Stromal cell of bone marrow (primary cell): ENCODE data around the gene GPR160.

Source experiments
- DNase-seq: peaks from one replicate; pipeline ENCODE4 v3.0.0-alpha.2; 2012; ENCODE audit warnings: low read depth

The GPR160 gene

DNA sequence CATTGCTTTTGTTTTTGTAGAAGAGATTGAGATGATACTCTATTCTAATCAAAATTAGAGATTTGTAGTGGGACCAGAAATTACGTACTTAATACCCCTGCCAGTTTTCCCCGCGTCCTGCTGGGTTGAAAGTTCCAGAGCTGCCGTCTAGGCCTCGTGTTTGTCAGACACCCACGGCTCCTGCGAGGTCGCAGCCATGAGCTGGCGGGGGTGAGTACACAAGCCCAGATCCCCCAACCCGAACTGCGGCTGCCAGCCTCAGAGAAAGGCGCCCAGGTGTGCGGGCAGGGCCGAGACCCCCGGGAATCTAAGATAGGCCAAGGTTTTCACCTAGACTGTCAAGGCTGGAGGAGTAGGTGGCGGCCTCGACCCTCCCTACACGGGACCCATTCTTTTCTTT lies 26.3 kb downstream of the GPR160 start:
- DNase-seq, result no peak

DNA sequence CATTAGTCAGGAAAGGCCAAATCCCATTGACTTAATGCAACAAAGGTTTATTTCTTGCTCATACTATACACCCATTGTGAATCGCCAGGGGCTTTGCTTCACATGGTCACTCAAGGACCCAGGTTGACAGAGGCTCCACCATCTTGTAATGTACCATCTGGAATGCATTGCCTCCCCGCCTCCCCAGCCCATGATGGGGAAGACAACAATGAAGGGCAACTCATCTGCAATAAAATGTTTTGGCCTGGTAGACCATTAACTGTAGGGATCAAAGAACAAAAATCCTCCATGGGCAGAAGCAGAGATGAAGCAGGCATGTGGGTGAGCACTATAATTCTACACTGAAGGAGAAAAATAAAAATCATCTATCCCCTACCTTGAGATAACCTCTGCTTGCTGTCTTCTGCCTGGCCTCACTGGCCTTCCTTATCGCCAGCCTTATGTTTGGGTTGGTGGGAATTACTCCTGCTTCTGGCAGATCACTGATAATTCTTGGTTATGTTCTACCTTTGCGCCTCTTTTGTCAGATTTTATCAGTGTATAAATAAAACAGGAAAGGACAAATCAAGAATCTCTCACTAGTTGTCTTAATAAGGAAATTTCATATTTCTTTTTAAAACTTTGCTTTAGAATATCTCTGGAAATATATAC lies 37.8 kb downstream of the GPR160 start:
- no peak for DNase-seq

DNA sequence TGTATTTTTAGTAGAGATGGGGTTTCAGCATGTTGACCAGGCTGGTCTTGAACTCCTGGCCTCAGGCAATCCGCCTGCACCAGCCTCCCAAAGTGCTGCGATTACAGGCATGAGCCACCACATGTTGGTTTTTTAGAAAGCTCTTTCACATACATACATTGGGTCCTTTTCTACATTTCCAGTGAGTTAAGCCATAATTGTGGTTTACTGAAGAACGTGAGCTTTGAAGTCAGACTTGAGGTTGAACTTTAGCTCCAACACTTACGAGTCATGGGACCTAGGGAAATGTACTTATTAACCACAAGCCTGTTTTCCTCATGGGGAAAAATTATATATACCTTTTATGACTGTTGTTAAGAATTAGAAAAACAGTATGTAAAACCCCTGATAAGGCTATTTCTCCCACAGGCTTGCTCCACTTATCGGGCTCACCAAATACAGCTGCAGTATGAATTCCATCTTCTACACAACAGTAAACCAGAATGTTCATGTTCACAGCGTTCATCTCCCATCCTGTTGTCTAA lies 39.0 kb downstream of the GPR160 start:
- DNase-seq, result peak; percentile 18

DNA sequence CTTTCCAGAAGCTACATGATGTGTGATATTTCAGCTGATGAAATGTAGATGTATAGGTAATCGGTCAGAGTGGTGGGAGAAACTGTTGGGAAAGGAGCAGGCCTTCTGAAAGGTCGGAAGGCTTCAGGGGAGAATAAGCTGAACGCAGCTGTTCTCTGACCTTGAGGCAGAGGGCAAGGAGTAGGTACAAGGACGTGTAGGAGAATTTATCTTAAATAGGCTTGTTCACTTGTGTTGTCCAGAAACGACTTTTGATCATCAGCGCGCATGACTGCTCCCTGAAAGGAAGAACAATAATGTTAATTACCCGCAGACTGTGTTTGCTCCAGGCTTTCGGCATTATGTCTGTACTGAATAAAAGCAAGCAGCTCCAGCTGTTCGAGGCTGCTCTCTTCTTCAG lies 39.6 kb downstream of the GPR160 start:
- no peak for DNase-seq

DNA sequence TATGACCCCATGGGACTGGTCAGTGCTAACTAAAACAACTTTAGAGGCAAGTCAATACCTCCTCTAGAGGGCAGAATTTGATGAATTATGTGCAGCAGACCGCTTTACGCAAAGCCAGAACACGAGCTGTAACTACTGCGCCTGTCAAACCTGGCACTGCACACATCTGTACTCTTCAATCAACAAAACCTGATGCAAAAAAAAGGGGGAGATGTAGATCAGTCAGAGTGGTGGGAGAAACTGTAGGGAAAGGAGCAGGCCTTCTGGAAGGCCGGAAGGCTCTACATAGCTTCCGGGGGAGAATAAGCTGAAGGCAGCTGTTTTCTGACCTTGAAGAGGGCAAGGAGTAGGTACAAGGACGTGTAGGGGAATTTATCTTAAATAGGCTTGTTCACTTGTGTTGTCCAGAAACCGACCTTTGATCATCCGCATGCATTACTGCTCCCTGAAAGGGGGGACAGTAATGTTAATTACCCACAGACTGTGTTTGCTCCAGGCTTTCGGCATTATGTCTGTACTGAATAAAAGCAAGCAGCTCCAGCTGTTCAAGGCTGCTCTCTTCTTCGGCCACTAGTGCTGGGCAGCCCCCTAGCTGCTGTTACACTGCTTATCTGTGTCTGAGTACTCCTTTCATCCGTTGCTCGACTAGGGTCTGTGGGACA lies 41.0 kb downstream of the GPR160 start:
- no peak for DNase-seq

DNA sequence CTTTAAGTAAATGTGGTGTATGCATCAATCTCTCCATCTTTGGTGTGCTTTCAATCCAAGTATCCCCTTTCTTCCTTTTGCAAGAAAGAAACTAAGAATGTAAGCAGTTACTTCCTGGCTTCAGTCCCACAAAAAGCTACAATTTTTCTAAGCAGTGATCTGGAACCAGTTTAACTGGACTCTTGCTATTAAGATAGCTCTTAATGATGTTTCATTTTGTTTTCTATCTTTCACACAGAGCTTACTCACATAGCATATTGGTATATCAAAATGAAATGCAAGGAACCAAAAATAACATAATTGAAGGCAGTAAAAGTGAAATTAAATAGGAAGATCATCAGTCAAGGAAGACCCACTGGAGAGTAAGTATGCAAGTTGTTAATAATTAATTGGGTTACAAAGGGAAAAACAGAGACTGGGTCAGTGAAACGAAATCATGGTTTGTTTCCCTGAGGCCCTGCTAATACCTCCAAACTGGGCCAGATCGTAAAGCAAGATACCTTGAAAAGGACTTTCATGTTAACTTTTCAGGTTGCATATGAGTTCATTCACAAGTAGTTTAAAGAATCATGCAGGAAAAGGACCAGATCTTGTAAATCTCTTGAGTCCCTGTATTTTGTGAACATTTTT lies 41.9 kb downstream of the GPR160 start:
- DNase-seq, result no peak

DNA sequence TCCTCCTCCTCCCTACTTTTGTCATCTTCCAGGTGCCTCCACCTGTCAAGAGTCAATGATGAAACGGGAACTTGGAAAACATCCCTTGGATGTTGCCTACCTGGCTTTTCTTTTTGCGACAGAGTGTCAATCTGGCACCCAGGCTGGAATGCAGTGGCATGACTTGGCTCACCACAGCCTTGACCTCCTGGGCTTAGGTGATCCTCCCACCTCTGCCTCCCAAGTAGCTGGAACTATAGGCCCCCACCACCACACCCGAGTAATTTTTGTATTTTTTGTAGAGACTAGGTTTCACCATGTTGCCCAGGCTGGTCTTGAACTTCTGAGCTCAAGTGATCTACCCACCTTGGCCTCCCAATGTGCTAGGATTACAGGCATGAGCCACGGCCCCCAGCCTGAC lies 42.8 kb downstream of the GPR160 start:
- DNase-seq, result no peak

DNA sequence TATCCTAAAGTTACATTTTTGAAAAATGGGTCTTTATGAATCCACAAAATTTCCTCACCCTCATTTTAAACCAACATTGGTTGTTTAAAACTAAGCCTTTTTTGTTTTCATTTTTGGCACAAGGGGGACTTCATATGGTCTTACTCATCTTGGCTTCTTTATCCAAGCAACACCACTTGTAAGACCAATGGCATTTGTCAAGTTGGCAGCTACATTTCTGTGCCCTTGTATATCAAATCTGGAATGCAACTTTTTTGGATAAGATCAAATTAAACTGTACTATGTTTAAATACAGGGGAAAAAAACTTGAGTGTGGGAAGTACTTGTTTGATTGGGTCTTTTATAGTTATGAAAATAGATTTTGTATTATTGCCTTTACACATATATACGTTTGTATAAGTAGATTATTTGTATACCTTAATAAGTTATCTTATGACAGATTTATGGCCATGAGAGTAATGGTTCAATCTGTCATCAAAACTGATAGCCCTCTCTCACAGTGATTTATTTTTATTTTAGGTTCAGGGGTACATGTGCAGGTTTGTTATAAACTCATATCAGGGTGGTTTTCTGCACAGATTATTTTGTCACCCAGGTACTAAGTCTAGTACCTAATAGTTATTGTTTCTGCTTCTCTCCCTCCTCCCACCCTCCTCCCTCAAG lies 43.4 kb downstream of the GPR160 start:
- peak; percentile 33 for DNase-seq

DNA sequence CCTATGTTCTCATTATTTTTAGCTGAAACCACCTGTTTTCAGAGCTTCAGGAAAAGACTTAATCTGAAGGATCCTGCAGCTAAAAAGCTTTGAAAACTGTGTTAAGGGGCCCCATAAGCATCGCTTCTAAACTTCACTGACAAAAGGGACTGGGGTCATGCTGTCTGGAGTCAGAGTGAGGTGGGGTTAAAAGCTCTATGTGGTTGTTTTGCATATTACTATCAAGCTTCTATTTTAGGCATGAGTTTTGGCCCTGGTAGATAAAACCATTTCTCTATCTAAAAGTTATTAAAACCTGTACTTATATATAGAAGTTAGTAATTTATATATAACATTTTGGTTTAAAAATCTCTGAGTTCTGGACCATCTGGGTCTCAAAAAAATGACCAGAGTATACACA lies 45.5 kb downstream of the GPR160 start:
- DNase-seq, result no peak

DNA sequence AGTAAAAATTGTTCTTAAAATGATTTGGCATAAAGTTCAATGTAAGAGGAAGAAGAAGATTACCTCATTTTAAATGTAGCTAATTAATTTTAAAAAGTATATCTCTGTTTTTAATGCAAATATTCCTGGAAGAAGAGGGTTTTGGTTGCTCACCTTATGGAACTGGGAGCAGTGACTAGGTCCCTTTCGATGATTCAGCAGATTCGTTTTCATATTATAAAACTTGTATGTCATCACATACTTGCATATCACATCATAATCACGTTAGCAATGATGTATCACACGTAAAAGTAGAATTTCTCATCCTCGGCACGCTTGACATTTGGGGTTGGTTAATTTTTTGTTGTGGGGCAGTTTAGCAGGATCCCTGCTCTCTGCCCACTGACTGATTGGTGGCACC lies 47.6 kb downstream of the GPR160 start:
- DNase-seq, result no peak

DNA sequence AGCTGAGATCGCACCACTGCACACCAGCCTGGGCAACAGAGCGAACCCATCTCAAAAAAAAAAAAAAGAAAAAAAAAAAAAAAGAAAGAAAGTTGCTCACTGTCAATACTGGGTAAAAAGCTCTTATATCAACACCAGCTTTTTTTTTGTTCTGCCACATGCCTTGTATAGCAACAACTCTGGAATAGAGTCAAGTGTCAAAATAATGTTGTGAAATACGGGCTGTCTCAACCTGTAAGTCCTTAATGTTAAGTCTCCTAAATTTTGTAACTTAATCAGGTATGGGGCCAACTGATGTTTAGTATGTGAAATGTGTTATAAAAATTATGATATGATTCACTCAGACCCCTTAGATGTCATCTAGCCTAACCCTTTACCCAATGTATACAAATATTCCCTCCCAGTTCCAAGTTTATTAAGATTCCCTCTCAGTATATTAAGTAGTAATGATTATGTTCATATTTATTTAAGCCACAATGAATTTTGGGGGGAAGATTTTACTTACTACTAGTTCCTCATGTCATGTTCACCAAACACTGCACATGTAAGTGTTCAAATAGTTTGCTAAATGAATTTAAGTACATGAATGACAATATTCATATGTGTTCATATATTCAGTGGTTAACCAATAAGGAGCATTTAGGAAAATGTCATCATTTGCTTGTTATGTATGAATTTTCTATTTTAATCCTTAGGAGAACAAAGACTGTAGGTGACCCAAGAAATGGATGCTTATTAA lies 52.2 kb downstream of the GPR160 start:
- DNase-seq, result no peak

DNA sequence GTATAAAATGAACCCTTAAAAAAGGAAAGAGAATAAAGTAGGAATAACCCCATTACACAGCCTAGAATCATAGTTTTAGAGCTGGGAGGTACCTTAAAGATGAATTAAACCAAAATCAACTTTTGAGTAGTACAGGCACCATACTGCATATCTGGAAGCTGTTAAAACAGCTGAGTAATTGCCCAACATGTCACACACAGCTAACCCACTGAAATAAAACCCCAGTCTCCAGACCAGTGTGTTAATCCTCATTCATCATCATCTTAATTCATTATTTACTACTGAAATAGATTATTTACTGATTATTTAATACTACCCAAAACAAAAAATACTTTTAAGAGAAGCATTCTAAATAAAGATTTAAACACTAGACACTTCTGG lies 52.8 kb downstream of the GPR160 start:
- DNase-seq, result no peak

DNA sequence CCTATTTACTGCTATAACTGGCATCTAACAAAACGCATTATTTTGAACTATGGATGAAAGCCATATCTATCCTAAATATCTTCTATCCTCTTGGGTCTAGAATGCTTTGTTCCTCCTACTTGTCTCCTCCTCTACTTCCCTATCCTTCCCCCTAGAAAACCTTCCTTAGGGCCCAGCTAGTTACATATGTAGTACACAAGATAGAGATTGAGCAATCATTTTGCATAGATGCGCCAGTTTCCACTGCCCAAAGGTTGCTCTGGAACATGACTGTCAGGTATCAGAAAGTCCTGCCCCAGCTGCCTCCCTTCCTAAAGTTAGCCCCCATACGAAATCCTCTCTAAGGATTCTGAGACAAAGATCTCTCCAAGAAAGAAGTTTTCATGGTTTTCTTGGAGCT lies 55.1 kb downstream of the GPR160 start:
- DNase-seq, result no peak

DNA sequence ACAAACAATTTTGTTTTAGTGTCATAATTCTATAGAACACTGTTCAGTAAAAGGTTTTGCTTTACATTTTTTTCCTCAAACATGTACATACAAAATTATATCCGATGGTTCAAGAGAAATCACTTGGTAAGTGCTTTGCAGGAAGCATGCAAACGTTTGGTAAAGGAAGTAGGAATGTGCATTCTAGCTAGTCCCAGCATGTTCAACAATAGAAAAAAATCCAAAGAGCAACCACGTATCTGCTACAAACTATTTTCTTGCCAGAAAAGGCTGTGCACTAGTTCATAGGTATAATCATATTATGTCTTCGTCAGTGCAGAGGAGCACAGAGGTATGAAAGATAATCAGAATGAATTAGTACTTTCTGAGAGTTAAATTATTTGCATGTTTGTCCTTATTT lies 58.0 kb downstream of the GPR160 start:
- DNase-seq, result no peak

DNA sequence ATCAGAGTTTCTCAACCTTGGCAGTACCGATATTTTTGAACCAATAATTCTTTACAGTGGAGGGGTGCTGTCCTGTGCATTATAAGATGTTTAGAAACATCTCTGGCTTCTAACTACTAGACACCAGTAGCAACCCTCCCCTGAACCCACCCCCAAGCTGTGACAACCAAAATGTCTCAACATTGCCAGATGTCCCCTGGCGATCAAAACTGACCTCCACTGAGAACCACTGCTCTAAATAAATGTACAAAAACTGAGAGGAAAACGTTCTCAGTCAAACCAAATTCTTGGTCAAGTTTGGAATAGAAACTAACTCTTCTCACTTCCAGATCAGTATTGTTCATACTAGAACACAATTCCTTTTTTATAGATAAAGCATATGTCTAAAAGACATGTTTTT lies 58.5 kb downstream of the GPR160 start:
- DNase-seq, result no peak

DNA sequence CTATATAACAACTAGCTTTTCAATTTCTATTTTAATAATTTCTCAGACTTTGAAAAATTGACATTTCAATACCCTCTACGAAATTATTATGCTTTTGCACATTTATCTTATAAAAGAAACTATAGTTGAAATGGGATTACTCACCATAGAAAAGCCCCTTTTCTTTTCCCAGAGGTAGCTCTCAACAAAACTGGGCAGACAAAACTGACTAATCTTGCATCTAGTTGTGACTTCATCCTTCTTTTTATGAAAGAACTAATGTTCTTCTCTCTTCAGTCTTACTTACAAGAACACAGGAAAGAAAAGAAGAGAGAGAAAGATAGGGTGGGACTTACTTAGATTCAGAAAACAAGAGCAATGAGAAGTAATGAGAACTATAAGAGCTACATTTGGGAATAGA lies 61.0 kb downstream of the GPR160 start:
- no peak for DNase-seq

DNA sequence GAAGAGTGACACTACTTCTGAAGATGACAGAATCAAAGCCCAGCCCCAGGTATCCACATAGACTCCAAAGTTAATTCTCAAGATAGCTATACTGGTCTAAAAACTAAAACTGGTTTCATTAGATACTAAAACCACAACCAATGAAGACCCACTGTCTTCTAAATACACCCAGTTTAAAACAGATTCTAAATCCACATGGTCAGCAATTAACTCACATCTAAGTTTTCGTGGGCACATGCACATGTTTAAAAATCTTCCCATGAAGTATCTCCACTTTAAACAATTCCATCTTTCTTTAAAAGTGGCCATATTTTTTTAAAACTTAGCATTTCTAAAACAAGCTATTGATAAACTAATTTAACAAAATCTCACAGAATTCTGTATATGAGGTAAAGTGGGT lies 63.1 kb downstream of the GPR160 start:
- no peak for DNase-seq

DNA sequence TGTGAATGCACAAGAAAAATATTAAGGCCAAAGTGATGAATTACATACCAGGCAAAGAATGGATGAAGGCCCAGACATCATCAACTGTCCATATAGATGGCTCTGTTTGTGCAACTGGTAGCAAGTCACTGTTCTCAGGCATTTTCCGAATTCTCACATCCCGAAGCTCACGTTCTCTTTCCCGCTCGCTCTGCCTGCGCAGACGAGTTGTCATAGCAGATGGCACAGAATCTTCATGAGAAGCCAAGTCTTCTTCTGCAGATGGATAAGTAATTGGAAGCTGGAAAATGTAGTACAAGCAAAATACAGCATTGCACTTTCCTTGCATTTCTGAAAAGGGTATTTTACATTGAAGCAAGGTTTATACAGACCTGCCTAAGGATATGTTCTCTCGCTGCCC lies 64.6 kb downstream of the GPR160 start:
- no peak for DNase-seq

DNA sequence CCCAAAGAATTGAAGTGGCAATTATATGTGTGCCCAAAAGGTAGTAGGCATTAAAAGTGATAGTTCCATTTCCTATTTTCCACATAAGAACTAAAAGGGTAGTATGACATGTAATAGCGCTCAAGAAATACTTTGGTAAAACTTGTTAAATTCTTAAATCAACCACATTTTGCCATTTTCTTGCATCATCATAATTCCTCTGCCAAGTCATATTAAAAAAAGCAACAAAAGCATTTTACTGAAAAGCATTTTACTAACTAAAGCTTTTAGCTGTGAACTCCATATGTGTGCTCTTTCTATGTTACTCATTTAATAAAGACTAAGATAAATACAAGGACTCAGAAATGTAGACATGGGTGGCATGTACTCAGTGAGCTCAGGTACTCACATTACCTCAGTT lies 70.1 kb downstream of the GPR160 start:
- DNase-seq, result peak; percentile 14

DNA sequence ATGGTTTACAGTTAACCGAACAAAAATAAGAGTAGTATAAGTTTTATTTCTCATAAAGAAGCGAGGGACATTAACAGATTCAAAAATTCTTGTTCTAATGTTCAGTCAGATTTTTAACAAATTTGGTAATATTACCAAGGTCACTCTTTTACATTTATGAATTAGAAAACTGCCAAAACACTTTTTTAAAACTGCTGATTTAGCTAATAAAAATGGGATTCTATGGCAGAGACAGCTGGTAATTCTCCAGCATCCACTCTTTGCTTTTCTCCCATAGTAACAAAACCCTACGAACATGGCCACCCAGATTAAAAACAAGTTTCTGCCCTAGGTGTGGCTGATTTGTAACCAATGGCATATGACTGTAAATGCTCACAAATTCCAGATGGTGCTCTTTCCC lies 71.2 kb downstream of the GPR160 start:
- no peak for DNase-seq

DNA sequence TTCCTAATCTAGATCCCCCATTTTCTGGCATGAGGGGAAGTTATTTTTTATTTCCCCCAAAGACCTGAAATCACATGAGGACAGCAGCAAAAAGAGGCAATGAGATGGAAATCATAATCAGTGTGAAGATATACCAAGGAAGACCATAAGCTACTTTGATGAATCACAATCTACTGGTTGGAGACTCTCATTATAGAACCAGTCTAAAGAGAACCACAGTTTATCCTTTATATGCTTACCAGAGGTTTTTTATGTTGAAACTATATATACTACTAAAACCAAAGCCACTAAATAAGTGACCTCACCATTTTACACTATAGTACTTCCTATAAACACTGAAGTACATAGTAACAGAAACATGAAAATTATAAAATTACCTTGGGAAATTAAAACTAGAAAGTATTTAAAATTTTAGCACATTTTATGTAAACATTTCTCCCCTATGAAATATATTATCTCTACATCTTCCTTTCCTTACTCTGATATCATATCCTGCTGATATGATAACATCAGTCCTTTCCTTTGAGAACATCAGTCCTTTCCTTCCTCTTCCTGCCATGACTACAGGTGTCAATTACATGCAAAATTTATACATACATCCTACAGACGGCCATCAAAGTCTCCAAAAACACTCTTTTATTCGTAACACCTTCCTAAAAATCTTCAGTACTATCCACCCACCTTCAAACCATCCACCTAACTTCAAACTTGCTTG lies 71.9 kb downstream of the GPR160 start:
- no peak for DNase-seq
